Subcutaneous adipose tissue (tissue), 4 donors: Measurements from ENCODE around the gene NPDC1. TPM values are rescaled to one million over a fixed set of nuclear protein-coding genes. Genes with fewer than 3 reads are reported as not detected.

ENCODE experiments used
- total RNA-seq, 4 donors: library from RNA; depleted of rRNA; stranded (reverse); fragments of >200 nt; gene quantifications; one replicate each; pipeline ENCODE4 v1.1.0, GENCODE V29; 2016
- TF ChIP-seq, protein P1 (sequence below): fragments of 450-650 bp; IDR thresholded peaks from one replicate; pipeline ENCODE4 v1.5.1; 2016; ENCODE audit warnings: low read depth, mild to moderate bottlenecking, control low read depth, antibody characterized with exemption, moderate library complexity

NPDC1 gene
- total RNA-seq, 4 donors from 2014 or later = 17.5 to 61.6 (median 29.8) TPM

GRCh38 chr9:137078701-137079400 lies 32.9 kb upstream of the NPDC1 start:
- TF ChIP-seq, protein P1, sequence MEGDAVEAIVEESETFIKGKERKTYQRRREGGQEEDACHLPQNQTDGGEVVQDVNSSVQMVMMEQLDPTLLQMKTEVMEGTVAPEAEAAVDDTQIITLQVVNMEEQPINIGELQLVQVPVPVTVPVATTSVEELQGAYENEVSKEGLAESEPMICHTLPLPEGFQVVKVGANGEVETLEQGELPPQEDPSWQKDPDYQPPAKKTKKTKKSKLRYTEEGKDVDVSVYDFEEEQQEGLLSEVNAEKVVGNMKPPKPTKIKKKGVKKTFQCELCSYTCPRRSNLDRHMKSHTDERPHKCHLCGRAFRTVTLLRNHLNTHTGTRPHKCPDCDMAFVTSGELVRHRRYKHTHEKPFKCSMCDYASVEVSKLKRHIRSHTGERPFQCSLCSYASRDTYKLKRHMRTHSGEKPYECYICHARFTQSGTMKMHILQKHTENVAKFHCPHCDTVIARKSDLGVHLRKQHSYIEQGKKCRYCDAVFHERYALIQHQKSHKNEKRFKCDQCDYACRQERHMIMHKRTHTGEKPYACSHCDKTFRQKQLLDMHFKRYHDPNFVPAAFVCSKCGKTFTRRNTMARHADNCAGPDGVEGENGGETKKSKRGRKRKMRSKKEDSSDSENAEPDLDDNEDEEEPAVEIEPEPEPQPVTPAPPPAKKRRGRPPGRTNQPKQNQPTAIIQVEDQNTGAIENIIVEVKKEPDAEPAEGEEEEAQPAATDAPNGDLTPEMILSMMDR = no peak

- TF ChIP-seq, protein P1 = no peak
Observed at GRCh38 chr9:137077758-137078693, 32.0 kb upstream of the NPDC1 start.

DNA sequence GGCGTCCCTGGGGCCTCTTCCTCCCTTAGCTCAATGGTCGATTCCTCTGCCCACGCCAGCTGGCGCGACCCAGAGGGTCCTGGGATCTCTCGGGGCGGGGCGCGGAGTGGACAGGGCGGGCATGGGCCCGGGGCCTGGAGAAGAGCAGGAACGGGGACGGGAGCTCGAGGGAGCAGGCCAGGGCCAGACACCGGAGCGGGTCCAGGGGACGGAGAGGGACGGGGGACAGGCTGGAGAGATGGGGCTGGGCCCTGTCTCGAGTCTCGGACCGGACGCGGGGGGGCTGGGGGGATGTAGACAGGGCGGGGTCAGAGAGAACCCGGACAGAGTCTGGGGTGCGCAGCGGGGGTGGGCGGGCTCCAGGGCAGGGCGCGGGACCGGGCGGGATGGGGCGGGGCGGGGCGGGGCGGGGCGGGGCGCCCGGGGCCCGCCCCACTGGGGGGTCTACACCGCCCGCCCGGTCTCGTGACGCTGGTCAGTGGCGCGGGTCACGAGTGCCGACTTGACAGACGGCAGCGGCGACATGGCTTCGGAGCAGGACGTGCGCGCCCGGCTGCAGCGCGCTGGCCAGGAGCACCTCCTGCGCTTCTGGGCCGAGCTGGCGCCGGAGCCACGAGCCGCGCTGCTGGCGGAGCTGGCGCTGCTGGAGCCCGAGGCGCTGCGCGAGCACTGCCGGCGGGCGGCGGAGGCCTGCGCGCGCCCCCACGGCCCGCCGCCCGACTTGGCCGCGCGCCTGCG lies 31.2 kb upstream of the NPDC1 start, which contains the start of gene UAP1L1:
TSS of gene UAP1L1 (plus strand) at position 508 of the 738 bp plus-strand sequence. CDS start at position 524, 16 bp downstream.
- TF ChIP-seq, protein P1 = no peak

DNA sequence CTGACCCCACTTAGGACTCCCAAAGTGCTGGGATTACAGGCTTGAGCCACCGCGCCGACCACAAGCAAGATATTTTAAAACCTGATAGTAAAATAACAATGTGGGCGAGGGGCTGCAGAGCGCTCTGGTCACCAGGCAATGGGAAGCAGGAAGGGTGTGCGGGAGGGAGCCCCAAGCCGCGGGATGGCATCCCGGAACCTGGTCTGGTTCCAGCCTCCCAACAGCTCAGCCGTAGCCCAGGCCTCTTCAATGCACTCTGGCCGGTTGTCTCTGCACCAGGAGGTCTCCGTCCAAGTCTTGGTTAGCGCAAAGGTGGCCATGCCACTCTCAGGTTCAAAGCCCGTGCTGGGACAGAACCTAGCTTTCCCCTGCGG lies 30.6 kb upstream of the NPDC1 start:
- TF ChIP-seq, protein P1 = no peak

- TF ChIP-seq, protein P1 = no peak
Observed at GRCh38 chr9:137075275-137075775, 29.3 kb upstream of the NPDC1 start.

DNA sequence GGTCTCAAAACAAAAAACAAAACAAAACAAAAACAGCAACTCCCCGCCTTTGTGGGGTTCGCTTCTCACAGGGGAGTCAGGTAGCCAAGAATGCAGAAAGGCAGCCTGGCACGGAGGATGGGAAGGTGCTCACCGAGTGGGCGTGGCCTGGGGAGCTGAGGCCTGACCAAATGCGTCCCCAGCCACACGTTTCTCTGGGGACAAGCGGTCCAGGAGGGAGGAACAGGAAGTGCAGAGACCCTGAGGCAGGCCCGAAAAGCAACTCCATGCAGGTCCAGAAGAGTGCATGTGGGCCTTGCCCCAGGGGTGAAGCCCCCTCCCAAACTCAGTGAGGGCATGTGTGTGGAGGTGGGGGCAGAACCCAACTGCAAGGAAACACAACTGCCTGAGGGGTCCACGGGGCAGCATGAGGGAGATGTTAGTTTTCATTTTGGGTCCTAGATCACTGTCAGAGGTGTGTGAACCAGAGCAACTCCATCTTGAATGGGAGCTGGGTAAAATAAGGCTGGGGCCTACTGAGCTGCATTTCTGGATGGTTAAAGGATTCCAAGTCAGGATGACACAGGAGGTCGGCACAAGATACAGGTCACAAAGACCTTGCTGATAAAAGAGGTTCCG lies 28.8 kb upstream of the NPDC1 start:
- TF ChIP-seq, protein P1 = no peak
